Retinal pigment epithelial cell (primary cell): Measurements from ENCODE around the gene TMSB15C.
"Not testable (repeated sequence)": the region's sequence is repeated elsewhere in the genome, so short reads cannot be mapped to it uniquely, and the experiment has no call there.

Source experiments
- DNase-seq: peaks from one replicate; pipeline ENCODE4 v3.0.0-alpha.2; 2010; ENCODE audit warnings: low read depth
- H3K4me3 ChIP-seq: 2 replicates; pipeline ENCODE4 v1.5.1; 2011; ENCODE audit warnings: mild to moderate bottlenecking, low read length, control low read depth, moderate library complexity
- CTCF ChIP-seq: conservative IDR thresholded peaks from 2 replicates; pipeline ENCODE4 v1.5.1; 2011; ENCODE audit warnings: low read depth, low read length, control low read depth, inconsistent platforms

The TMSB15C gene

GRCh38 chrX:104075778-104076445, at the start of gene TMSB15C:
TSS of gene TMSB15C (minus strand) at chrX:104076236.
- DNase-seq, H3K4me3 ChIP-seq: not testable (repeated sequence)

GRCh38 chrX:104122829-104123228, 46.8 kb upstream of the TMSB15C start:
- no peak for TF ChIP-seq CTCF
- DNase-seq: no peak
- no peak overlapping the region for H3K4me3 ChIP-seq

GRCh38 chrX:104118765-104119164, 42.7 kb upstream of the TMSB15C start:
- no peak for DNase-seq
- H3K4me3 ChIP-seq: no peak overlapping the region
- TF ChIP-seq CTCF: no peak

- no peak overlapping the region for H3K4me3 ChIP-seq
- no peak for DNase-seq
- no peak for TF ChIP-seq CTCF
Measured at GRCh38 chrX:104117759-104118158, 41.7 kb upstream of the TMSB15C start.

- peak; percentile 66 for TF ChIP-seq CTCF
- no peak for DNase-seq
- H3K4me3 ChIP-seq: peak overlapping the region; percentile 56
Measured at GRCh38 chrX:104113222-104113965, 37.4 kb upstream of the TMSB15C start.

GRCh38 chrX:104112326-104112951, 36.4 kb upstream of the TMSB15C start, which contains the start of gene ZCCHC18:
TSS of gene ZCCHC18 (plus strand) at chrX:104112523. CDS start at chrX:104114112, 1,589 bp downstream.
- TF ChIP-seq CTCF: no peak
- no peak for DNase-seq
- peak within 1 kb of the TSS; percentile 56 for H3K4me3 ChIP-seq

- not testable (repeated sequence) for DNase-seq, H3K4me3 ChIP-seq
Measured at GRCh38 chrX:104110491-104111240, 34.6 kb upstream of the TMSB15C start.
